Glomerular visceral epithelial cell (primary cell): ENCODE measurements around the gene FAM241B.
A peak's percentile ranks its signal among the peaks of the same experiment; 100 is the strongest.

Source experiments
- DNase-seq: peaks from one replicate; pipeline ENCODE4 v3.0.0-alpha.2; 2016; ENCODE audit errors: extremely low spot score

FAM241B gene

GRCh38 chr10:69629897-69630650, at the start of gene FAM241B:
FAM241B (plus strand) TSS chr10:69630247; CDS start chr10:69631744, 1,497 bp downstream.
- DNase-seq = peak; percentile 69

- no peak for DNase-seq
These were observed 49.6 kb upstream of the FAM241B start for GRCh38 chr10:69580435-69580834.

- DNase-seq = no peak
These were observed 46.9 kb upstream of the FAM241B start for GRCh38 chr10:69583106-69583505.

GRCh38 chr10:69584624-69585023, 45.4 kb upstream of the FAM241B start:
- DNase-seq = no peak

- no peak for DNase-seq
These were observed 41.7 kb upstream of the FAM241B start for GRCh38 chr10:69588358-69588757.

DNA sequence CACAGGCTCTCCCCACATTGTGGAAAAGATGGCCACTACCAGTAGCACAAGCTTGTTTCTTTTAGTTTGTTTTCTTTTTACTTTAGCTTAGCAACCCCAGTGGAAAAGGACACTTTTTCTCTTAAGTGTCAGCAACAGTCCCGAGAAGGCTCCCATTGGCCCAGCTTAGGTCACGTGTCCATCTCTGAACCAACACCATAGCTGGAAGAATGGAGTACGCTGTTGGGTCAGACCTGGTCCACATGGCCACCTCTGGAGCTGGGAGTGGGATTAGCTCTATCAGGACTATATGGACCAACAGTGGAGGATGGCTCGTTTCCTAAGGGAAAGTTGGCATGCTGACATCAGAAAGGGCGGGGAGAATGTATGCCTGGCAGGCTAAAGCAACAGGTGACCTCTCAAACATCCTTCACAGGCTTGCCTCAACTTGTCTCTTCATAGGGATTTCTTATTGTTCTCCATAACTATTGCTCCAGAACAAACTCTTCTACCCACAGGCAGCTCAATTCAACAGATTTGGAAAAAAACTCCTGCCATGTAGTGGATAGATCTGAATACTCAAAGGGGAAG, 29.2 kb upstream of the FAM241B start:
- DNase-seq = no peak

DNA sequence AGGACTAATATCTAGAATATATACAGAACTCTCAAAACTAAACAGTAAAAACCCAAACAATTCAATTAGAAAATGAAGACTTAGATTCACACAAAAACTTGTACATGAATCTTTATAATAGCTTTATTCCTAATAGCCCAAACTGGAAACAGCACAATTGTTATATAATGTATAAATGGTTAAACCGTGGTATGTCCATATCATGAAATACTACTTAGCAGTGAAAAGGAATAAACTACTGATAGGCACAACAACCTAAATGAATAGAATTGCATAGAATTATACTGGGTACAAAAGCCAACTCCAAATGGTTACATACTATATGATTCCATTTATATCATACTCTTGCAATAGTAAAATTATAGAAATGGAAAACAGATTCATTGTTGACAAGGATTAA, 21.0 kb upstream of the FAM241B start:
- DNase-seq = no peak

GRCh38 chr10:69612760-69613159, 17.3 kb upstream of the FAM241B start:
- no peak for DNase-seq

GRCh38 chr10:69614130-69614529, 15.9 kb upstream of the FAM241B start:
- no peak for DNase-seq

DNA sequence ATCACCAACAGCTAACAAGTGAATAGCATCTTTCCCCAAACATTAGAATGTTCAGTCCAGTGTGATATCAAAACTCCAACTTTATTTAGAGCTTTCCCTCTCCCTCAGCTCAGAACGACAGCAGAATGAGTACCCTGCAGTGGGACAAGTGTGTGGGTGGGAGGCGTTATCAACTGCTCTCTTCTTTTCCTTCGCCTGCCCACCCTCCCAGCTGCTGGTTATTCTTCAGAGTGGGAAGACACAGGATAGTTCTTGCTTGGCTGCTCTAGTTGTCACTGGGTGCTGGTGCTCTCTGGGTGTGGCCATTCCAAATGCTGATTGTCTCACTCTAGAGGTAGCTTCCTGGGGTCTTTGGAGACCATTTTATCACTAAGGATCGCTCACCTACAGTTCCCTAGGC, 13.7 kb upstream of the FAM241B start:
- DNase-seq = no peak

- no peak for DNase-seq
These were observed 11.3 kb upstream of the FAM241B start for GRCh38 chr10:69618746-69619145.

DNA sequence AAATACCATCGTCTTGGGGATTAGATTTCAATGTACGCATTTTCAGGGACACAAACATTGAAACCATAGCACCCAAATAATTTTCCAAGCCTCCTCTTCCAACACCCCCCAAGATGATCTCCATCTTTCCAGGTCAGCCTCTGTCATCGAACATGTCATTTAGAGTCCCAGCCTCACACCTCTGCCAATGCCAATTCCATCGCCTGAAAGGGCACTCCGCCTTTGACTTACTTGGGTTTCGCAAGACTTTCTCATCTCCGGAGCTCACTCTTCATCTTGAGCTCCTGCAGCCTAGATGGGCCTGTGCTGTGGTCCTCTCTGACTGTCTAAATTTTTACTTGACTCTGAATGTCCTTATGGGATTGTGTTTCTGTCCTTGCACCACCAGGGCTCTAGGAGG, 10.4 kb upstream of the FAM241B start:
- no peak for DNase-seq

DNA sequence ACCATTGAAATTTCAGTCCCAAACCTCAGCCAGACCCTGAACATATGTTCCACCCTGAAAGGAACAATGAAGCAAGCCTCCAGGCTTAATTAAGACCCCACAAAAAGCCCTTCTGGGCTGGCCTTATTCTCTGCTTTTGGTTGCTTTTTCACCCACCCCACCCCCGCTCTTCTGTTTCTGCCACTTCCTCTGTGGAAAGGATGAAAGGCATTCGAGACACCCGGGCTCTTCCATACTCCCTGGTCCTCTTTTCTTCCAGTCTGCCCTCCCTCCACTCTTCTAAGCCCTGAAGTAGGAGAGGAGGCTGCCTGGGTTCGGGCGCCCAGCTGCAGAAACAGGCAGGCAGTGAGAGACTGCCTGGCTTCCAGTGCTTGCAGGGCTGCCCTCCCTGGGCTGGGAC, 9.4 kb upstream of the FAM241B start:
- DNase-seq = no peak

GRCh38 chr10:69624245-69624786, 5.7 kb upstream of the FAM241B start:
- DNase-seq = no peak

GRCh38 chr10:69626826-69627225, 3.2 kb upstream of the FAM241B start:
- no peak for DNase-seq

- DNase-seq = no peak
These were observed 1.2 kb upstream of the FAM241B start for GRCh38 chr10:69628891-69629290.

DNA sequence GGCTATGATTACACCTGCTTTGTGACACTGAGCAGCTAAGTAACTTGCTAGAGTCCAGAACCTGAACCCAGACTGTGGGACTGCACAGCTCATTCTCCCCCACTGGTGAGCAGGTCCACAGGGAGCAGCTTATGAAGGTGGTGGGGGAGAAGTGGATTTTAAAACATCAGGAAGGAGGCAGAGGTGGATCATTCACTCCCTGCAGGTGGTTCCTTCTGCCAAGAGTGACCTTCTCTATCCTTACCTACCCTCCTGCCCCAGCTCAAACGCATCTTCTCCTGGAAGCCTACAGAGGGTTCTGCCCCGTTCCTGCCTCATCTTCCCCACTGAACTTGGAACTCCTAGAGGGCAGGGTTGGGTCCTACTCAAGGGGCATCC, 539 bp upstream of the FAM241B start:
- no peak for DNase-seq

DNA sequence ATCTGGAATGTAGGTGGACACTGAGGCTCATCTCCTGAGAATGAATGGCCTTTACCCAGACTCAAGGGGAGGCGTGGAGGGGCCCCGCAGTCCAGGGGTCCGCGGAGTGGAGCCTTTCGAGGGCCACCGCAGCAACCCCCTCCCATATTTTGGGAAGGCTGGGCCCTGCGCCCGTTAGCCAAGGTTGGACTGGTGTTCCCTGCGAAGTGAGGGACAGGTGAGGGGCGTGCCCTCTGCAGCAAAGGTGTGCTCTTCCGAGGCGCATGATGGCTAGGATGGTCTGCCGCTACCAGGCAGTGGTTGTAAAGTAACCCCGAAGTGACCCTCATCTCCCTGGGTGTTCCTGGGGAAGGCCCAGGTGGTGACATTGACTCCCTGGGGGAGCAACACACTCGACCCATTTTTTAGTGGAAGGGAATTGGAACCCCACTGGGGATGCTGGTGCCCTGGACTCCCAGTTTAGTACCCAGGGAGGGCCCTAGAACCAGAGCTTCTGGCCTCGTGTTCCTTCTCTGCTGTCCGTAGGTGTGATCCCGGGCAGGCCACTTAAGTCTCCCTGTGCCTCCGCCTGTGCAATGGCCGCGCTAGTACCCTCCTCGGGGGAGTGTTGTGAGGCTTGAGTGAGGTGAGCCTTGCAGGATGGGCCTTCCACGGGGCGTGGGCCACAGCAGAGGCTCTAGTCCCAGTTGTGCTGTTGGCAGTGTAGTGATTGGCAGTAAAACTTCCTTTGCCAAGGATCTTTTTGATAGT, 779 bp downstream of the FAM241B start:
- no peak for DNase-seq

DNA sequence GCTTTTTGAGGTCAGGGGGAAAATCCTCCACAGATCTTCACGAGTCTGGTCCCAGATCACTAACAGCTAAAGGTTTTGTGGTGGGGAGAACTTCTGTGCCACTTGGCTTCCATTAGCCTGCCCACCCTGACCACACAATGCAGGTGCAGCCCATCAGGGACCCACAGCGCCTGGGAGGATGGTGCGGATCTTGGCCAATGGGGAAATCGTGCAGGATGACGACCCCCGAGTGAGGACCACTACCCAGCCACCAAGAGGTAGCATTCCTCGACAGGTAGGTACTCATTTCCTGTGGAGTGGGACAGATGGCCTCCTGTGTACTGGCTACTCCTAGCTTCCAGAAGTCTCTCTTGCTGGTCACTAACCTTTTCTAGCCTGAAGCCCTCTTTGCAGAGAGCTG, 1.5 kb downstream of the FAM241B start:
- no peak for DNase-seq

GRCh38 chr10:69632516-69633199, 2.6 kb downstream of the FAM241B start:
- DNase-seq = no peak

GRCh38 chr10:69633673-69634635, 3.9 kb downstream of the FAM241B start:
- no peak for DNase-seq
